Panc1 (cell line): ENCODE data around the gene NEK5.

Experiments used
- CTCF ChIP-seq: fragments of 450-650 bp; IDR thresholded peaks from 2 replicates; pipeline ENCODE4 v1.5.1; 2017; ENCODE audit warnings: mild to moderate bottlenecking
- POLR2AphosphoS5 ChIP-seq: IDR thresholded peaks from 2 replicates; pipeline ENCODE4 v1.6.1; 2012; ENCODE audit warnings: mild to moderate bottlenecking, low read depth, low read length, moderate library complexity
- TF ChIP-seq, protein P1 (sequence below), 2 experiments: IDR thresholded peaks; 2 replicates each; pipeline ENCODE4 v1.6.1; 2011 to 2012; ENCODE audit warnings: low read depth in 2 of 2, control low read depth in 1 of 2, low read length in 1 of 2, mild to moderate bottlenecking in 1 of 2, moderate library complexity in 1 of 2; ENCODE audit not compliant: insufficient read depth in 1 of 2

DNA sequence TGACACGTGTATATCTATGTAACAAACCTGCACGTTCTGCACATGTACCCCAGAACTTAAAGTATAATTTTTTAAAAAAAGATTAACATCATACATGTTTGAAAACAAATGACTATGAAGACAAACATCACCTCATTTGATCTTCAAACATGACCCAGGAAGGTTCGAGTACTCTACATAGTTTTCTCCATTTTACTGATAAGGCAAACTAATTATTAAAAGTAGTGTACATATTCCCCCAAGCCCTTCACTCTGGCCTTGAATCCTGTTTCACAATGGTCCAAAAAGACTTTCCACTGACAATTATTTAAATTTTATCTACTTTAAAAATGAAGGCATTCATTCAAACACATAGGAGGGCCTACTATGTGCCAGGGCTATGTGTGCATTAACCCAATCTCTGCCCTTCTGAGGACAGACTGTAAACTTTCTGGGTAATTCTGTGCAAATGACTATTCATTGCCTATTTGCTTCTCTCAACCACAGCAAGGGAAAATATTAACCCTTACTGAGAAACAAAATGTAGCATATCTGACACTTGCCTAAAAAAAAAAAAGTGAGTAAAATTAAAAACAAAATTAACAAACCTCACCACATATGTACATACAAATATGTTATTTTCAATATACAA is 139.8 kb downstream of the NEK5 start:
- TF ChIP-seq CTCF, result no peak
- TF ChIP-seq, protein P1, sequence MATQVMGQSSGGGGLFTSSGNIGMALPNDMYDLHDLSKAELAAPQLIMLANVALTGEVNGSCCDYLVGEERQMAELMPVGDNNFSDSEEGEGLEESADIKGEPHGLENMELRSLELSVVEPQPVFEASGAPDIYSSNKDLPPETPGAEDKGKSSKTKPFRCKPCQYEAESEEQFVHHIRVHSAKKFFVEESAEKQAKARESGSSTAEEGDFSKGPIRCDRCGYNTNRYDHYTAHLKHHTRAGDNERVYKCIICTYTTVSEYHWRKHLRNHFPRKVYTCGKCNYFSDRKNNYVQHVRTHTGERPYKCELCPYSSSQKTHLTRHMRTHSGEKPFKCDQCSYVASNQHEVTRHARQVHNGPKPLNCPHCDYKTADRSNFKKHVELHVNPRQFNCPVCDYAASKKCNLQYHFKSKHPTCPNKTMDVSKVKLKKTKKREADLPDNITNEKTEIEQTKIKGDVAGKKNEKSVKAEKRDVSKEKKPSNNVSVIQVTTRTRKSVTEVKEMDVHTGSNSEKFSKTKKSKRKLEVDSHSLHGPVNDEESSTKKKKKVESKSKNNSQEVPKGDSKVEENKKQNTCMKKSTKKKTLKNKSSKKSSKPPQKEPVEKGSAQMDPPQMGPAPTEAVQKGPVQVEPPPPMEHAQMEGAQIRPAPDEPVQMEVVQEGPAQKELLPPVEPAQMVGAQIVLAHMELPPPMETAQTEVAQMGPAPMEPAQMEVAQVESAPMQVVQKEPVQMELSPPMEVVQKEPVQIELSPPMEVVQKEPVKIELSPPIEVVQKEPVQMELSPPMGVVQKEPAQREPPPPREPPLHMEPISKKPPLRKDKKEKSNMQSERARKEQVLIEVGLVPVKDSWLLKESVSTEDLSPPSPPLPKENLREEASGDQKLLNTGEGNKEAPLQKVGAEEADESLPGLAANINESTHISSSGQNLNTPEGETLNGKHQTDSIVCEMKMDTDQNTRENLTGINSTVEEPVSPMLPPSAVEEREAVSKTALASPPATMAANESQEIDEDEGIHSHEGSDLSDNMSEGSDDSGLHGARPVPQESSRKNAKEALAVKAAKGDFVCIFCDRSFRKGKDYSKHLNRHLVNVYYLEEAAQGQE (IDR thresholded peaks at IDR 0.05; ENCODE audit: insufficient read depth in 1 of 2, low read depth in 2 of 2, low read length in 1 of 2), result no peak
- TF ChIP-seq POLR2AphosphoS5, result no peak
